Glomerular endothelial cell (primary cell): ENCODE data around the gene C4orf33. TPM values are rescaled to one million over a fixed set of nuclear protein-coding genes. Genes with fewer than 3 reads are reported as not detected.
A peak's percentile ranks its signal among the peaks of the same experiment; 100 is the strongest.
"Not testable (repeated sequence)": the region's sequence is repeated elsewhere in the genome, so short reads cannot be mapped to it uniquely, and the experiment has no call there.

ENCODE experiments used
- DNase-seq: peaks from one replicate; pipeline ENCODE4 v3.0.0-alpha.2; 2011; ENCODE audit warnings: low read depth, low spot score; ENCODE audit errors: extremely low read depth
- total RNA-seq: library from RNA; depleted of rRNA; stranded (reverse); fragments of >200 nt; gene quantifications from 2 replicates; pipeline ENCODE4 v1.2.3, GENCODE V29; 2015

Gene C4orf33, protein sequence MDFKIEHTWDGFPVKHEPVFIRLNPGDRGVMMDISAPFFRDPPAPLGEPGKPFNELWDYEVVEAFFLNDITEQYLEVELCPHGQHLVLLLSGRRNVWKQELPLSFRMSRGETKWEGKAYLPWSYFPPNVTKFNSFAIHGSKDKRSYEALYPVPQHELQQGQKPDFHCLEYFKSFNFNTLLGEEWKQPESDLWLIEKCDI
- total RNA-seq, result 3.7 and 7.8 TPM in 2 replicates

DNA sequence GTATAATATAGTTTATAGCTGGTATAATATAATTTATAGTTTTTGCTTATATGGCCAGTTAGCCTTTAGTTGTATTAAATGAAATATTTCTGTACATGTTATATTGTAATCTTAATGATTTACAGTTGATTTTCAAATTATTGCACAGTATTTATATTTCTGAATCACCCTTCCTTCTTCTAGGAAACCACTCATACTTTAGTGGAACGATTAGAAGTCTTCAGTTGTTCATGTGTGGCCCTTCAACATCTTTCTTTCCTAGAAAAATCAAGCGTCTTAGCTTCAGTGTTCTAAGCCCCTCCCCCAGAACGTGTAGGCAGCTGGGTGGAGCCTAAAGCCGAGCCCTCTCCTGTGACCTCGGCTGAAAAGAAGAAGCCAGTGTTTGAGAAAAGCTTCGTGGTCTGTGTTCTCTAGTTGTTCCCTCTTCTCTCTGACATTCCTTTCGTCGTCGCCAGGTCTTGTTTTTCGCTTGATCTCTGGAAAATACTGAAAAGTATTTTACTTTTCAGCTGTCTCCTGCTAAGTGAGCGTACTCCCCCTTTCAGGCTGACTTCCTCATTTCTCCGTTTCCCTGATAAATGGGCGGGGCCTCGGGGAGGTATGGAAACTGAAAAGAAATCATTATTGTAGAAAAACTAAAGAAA lies at the start of gene C4orf33:
Gene C4orf33 (plus strand): TSS at position 342 of the 644 bp plus-strand sequence. CDS start 6,459 bp downstream, outside the sequence.
- peak; percentile 56 for DNase-seq

DNA sequence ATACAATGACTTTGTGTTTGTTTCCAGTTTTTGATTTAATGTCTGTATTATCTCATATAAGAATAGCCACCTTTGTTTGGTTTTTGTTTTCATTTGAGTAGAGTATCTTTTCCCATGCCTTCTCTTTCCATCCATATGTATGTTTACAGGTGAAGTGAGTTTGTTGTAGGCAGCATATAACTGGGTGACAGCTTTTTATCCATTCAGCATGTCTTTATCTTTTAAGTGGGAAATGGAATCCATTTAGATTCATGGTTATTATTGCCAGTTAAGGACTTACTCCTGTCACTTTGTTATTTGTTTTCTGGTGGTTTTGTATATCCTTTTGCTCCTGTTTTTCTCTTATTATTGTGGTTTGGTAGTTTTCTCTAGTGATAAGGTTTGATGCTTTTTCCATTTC lies 36.9 kb upstream of the C4orf33 start:
- DNase-seq, result no peak

DNA sequence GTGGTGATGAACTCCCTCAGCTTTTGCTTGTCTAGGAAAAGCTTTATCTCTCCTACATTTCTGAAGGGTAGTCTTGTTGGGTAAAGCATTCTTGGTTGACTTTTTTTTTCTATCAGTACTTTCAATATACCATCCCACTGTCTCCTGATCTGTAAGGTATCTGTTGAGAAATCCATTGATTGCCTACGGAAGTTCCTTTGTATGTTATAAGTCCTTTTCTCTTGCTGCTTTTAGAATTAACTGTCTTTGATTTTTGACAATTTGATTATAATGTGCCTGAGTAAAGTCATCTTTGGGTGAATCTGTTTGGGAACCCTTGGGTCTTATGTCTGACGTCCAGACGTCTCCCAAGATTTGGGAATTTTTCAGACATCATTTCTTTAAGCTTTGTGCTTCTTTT lies 33.4 kb upstream of the C4orf33 start:
- no peak for DNase-seq

DNA sequence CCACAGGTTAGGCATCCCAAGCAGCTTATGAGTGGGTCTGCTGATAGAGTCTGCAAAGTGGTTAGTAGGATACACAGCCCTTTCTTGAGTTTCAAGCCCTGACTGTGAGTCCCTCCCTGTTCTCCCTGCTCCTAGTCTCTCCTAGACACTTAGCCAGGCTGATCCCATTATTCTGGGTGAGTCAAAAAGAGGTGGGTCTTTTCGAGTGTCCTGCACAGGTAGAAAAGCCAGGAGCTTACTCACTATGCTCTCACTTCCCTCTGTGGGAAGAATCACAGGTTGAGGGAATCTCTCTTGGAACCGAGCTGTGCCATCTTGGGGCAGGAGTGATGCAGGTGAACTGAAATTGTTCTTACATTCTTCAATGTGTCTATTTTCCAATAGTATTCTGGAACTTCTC lies 32.3 kb upstream of the C4orf33 start:
- no peak for DNase-seq

DNA sequence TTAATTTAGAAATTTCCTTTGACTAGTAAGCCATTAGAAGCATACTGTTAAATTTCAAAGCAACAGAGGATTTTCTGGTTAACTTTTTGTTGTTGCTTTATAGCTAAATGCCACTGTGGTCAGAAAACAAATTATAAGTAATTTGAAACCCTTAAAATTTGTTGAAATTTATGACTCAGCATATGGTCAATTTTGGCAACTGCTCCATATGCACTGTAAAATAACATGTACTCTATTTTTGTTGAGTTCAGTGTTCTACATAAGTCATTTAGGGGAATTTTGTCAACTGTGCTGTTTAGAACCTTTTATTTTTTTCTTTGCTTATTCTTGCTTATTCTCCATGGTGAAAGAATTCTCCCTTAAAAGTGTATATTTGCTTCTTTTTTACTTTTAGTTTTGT lies 31.2 kb upstream of the C4orf33 start:
- no peak for DNase-seq

DNA sequence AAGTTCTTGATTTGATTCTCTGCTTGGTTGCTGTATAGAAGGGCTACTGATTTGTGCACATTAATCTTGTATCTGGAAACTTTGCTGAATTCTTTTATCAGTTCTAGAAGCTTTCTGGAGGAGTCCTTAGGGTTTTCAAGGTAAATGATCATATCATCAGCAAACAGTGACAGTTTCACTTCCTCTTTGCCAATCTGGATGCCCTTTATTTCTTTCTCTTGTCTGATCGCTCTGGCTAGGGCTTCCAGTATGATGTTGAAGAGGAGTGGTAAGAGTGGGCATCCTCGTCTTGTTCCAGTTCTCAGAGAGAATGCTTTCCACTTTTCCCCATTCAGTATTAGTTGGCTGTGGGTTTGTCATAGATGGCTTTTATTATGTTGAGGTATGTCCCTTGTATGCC lies 26.4 kb upstream of the C4orf33 start:
- DNase-seq, result not testable (repeated sequence)

DNA sequence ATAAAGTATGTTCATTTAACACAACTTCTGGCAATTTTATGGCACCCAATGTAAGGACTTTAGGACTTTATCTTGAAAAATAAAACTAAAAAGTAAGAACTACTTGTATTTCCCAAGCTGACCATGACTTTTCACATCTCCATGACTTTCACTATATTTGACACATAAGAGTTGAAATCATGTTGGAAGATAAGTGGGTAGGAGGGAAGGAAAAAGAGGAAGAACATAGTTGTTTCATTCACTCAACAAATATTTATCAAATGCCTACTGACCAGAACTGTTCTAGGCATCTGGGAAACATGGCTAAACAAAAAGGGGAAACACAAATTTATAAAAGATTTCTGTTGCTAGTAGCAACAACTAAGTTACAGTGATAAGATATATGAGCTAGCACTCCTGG lies 18.6 kb upstream of the C4orf33 start:
- DNase-seq, result no peak

DNA sequence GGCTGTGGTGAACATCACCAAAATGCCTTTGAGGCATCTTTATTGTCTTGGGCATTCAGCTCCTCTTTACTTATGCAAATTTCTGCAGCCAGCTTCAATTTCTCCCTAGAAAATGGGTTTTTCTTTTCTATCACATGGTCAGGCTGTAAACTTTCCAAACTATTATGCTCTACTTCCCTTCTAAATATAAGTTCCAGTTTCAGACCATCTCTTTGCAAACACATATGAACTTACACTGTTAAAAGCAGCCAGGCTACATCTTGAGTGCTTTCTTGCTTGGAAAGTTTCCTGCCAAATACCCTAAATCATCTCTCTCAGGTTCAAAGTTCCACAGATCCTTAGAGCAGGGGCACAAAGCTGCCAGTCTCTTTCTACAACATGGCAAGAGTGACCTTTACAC lies 15.8 kb upstream of the C4orf33 start:
- DNase-seq, result no peak

DNA sequence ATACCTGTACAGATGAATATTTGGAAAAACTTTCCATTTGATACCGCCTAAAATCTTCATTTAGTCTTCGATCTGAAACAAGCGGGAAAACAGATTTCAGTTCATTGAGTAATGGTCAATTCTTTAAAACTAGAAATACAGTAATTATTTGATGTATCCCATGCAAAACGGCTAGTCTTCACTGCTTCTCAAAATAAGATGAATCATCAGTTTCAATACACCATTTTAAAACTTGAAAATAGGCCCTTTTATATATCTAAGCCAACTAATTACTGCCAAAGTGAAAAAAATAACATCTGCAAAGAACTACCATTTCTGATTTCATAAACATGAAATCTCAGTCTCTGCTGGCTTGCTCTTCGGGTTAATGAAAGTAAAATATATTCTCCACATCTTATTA lies 13.7 kb upstream of the C4orf33 start:
- no peak for DNase-seq

DNA sequence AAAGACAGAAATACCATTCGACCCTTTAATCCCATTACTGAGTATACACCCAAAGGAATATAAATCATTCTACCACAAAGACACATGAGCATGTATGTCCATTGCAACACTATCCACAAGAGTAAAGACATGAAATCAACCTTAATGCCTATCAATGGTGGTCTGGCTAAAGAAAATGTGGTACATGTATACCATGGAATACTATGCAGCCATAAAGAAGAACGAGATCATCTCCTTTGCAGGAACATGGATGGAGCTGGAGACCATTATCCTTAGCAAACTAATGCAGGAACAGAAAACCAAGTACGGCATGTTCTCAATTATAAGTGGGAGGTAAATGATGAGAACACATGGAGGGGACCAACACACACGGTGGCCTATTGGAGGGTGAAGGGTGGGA lies 10.5 kb upstream of the C4orf33 start:
- DNase-seq, result no peak

DNA sequence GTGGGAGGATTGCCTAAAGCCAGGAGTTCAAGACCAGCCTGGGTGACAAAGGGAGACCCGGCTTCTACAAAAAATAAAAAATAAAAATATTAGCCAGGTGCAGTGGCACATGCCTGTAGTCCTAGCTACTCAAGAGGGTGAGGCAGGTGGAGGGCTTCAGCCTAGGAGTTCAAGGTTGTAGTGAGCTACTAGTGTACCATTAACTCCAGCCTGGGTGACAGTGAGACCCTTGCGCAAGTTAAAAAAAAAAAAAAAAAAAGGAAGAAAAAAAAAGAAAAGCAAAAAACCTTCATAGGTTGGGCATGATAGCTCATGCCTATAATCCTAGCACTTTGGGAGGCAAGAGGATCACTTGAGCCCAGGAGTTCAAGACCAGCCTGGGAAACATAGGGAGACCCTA lies 8.4 kb upstream of the C4orf33 start:
- DNase-seq, result no peak

DNA sequence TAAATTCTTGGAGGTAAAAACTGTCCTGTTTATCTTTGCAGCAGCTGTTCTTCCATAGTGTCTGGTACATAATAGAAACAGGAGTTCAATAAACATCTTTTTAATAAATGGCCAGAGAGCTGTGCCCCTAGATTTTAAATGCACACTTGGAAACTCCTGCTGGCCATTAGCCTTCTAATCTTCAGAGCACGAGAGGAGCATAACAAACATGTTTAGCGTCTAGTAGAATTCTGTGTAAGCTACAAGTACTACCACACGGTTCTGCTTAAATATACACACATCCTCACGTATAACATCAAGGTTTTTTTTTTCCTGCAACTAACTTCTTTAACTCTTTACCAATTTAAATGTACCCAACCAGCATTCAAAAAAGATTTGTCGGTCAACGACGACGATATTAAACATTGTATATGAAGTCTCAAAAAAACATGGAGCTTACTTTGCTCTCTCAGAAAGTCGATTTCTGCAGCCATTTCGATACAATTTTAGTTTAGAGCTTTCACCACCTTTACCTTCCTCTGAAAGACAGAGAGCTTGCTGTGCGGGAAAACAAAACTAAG lies 3.2 kb upstream of the C4orf33 start:
- DNase-seq, result peak; percentile 7

DNA sequence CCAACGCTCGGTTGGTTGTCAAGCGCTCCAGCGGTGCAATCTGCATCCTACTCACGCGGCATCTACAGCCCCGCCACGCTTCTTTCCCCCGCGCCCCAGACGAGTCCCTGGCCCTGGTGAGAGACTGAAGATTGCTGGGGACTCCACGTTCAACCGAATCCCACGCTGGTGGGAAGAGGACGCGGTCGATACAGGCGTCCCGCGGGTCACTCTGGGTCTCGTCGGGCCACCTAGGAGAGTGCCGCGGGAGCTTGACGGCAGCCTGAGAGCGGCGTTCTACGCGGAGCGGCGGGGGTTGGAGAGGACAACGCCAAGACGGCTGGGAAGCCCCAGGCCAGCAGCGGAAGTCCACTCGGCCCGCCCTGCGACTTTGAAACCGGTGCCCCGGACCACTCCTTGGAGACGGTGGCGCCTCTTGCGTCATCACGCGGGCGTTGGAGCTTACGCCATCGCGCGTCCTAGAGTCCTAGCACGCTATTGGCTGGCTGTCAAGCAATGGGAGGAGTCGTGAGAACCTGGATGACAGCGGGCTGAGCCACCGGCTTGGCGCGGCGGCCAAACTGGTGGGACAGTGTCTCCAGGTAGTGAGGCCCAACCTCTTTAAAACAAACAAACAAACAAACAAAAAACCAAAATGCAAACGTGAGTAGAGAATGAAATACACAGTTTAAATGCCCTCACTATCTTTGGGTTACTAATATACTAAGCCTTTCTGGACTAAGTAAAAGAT lies 2.6 kb upstream of the C4orf33 start, which contains the start of gene SCLT1:
Gene SCLT1 (minus strand): TSS at position 349 of the 730 bp plus-strand sequence. CDS start 436 bp downstream, outside the sequence.
- DNase-seq, result peak; percentile 88

DNA sequence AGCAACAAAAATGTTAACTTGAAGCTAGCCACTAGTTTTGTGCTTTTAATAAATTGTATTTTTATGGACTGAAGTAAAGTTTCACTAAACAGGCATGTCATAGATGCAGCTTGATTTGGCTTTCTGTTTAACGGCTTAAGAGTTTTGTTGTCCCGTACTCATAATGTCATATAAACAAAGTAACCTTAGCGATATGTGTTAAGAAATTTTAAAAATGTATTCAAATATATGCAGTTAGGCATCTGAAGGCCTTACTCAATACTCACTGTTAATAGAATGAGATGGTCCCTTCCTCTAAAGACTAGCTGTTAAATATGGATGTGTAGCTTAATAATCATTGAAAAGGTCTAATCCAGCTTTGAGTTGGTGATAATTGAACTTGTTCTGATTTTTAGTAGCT lies 1.6 kb upstream of the C4orf33 start:
- DNase-seq, result no peak

DNA sequence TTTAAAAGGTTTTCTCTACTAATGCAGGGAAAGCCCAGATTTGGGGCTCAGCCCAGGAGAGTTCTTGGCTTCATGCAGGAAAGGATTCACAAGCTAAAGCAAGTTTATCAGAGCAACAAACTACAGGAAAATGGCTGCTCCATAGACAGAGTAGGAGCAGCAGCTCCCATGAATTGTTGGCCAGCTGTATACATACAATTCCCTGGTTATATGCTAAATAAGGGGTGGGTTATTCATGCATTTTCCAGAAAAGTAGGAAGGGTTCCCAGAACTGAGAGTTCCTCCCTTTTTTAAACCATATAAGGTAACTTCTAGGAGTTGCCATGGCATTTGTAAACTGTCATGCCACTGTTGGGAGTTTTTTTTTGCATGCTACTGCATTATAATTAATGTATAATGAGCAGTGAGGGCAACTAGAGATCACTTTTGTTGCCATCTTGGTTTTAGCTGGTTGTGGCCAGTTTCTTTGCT lies 2.6 kb downstream of the C4orf33 start:
- DNase-seq, result no peak

DNA sequence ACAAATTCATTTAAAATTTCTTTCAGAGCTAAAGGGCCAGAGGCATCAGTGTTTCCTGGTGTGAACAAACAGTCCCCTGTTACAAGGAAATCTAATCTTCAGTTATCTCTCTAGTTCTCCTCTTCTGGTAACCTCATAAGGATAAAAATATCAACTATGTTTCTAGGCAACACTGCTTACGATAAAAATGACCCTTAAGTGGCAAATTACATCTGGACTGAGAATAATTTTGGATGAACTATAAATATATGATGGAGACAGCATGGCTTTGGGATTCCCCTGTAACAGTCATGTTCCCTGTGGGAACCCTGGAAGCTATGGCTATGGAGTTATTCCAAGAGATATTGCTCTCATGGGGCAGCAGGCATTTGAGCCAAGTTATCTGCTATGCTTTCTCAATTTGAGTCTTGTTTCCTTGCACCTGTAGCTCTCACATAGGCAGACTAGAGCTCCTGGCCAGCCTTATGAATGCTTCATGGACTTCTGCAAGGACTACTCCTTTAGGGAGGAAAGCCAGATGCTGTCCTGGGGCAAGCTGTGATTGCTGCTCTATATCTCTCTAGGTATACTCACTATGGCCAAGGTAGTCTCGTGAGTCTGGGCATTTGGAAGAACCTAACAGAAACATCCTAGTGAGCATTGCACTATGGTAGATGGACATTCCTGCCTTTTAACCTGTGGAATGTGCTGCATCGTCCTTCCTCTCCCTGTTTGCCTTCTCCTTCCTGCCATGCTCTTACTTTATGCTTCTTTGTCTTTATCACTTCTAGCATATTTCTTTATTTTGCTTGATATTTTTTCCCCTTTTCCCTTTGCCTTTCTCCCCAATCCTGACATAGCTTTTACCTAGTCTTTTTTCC lies 14.2 kb downstream of the C4orf33 start:
- DNase-seq, result no peak

DNA sequence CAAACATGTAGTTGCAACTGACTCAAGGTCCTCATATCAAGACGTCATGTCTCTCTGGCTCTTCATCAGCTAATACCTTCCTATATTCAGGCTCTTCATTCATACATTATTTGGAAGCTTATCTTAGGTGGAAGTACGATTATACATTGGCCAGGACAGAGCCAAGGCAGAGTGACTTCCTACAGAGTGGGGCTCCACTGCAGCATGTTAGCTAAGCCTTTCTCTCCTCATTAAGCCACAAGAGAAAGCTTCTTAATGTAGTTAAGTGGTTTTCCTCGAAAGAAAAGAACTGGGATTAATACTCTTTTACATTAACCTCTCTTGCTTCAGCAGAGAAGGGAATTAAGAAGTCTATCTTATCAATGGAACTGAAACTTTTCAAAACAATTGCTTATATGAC lies 15.0 kb downstream of the C4orf33 start:
- DNase-seq, result no peak

DNA sequence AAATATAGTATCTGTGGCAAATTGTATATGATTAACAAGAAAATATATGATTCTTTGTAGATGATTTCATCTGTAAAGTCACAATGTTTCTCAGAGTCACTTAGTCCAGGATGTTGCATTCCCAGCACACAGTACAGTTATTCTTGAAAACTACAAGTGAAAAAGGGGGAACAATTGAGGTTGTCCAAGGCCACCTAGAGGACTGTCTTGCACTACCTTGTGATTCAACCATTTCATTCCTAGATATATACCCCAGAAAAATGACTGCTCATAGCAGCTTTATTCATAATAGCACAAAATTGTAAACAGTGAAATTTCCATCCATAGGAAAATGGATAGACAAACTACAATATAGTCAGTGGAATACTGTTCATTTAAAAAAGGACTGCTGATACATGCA lies 16.0 kb downstream of the C4orf33 start:
- no peak for DNase-seq

DNA sequence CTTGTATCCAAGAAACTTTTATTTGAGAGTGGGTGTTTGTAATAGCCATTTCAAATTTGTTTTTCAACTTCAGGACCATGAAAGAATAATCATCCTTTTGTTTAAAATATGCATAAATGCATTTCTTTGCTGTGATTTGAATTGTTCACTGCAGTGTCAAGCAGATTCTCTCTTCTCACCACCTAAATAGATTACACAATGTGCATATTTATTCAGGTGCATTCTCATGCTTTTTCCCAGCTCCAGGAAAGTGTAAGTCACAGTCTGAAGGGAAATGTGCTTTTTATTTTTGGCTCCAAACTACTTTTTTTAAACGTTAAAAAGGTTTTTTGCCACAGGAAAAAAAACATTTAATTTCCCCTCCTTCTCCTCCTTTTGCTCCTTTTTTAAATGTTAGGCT lies 17.5 kb downstream of the C4orf33 start:
- DNase-seq, result no peak

DNA sequence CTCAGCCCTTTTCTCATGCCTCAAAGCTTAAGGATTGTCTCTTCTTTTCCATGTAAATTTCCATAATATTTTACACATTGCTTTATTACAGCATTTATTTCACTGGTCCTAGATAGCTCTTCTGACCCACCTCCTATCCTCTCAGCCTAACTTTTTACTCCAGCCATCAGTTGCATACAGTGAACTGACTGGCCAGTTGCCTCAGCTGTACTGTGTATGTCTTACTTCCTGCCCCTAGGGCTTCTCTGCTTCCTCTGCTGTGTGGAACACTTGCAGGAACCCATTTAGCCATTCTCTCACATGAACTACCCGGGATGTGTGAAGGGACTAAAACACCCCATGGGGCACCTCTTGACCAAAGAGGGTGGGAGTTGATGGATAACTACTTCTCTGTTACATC lies 18.0 kb downstream of the C4orf33 start:
- no peak for DNase-seq

DNA sequence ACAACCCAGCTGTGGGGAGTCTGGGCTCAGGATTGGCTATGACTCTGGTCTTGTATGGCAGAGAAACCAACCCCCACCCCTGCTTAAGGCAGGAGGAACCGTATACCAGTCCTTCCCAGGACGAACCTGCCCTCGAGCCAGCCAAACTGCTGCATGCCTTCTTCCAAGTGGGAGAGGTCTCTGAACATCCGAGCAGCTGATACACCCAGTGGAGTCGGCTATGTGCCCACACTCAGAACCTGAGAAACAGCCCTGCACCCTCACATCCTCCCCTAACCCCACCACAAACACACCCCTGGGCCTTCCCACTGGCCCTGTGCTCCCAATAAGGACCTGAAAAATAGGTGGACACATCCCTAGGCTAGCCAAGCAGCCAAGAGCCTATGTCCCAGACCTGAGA lies 21.8 kb downstream of the C4orf33 start:
- no peak for DNase-seq
